Kidney tubule cell (primary cell): ENCODE measurements around the gene TYW1B.
A peak's percentile ranks its signal among the peaks of the same experiment; 100 is the strongest.
"Not testable (repeated sequence)": the region's sequence is repeated elsewhere in the genome, so short reads cannot be mapped to it uniquely, and the experiment has no call there.

Source experiments
- DNase-seq: peaks from one replicate; pipeline ENCODE4 v3.0.0-alpha.2; 2018; ENCODE audit warnings: low spot score

Gene TYW1B

GRCh38 chr7:72753229-72753628 lies 74.8 kb downstream of the TYW1B start:
- DNase-seq: not testable (repeated sequence)

GRCh38 chr7:72751978-72752377 lies 76.0 kb downstream of the TYW1B start:
- DNase-seq: no peak

GRCh38 chr7:72751378-72751777 lies 76.6 kb downstream of the TYW1B start:
- DNase-seq: no peak

- DNase-seq: peak; percentile 41
Observed at GRCh38 chr7:72748649-72749048, 79.4 kb downstream of the TYW1B start.

GRCh38 chr7:72744244-72744926 lies 83.6 kb downstream of the TYW1B start:
- DNase-seq: peak; percentile 2

- not testable (repeated sequence) for DNase-seq
Observed at GRCh38 chr7:72743801-72744200, 84.2 kb downstream of the TYW1B start.

GRCh38 chr7:72739716-72740115 lies 88.3 kb downstream of the TYW1B start:
- DNase-seq: not testable (repeated sequence)

GRCh38 chr7:72735855-72736254 lies 92.1 kb downstream of the TYW1B start:
- DNase-seq: not testable (repeated sequence)

GRCh38 chr7:72730815-72731214 lies 97.2 kb downstream of the TYW1B start:
- DNase-seq: not testable (repeated sequence)

- not testable (repeated sequence) for DNase-seq
Observed at GRCh38 chr7:72730384-72730783, 97.6 kb downstream of the TYW1B start.

- not testable (repeated sequence) for DNase-seq
Observed at GRCh38 chr7:72729130-72729529, 98.9 kb downstream of the TYW1B start.

- DNase-seq: peak; percentile 67
Observed at GRCh38 chr7:72722694-72723093, 105.3 kb downstream of the TYW1B start.

GRCh38 chr7:72720890-72721289 lies 107.1 kb downstream of the TYW1B start:
- DNase-seq: not testable (repeated sequence)

GRCh38 chr7:72717252-72717774 lies 110.7 kb downstream of the TYW1B start:
- peak; percentile 1 for DNase-seq

GRCh38 chr7:72711927-72712326 lies 116.1 kb downstream of the TYW1B start:
- DNase-seq: not testable (repeated sequence)

- DNase-seq: no peak
Observed at GRCh38 chr7:72710983-72711382, 117.0 kb downstream of the TYW1B start.

GRCh38 chr7:72709909-72710308 lies 118.1 kb downstream of the TYW1B start:
- DNase-seq: no peak

- not testable (repeated sequence) for DNase-seq
Observed at GRCh38 chr7:72708371-72709050, 119.5 kb downstream of the TYW1B start.

GRCh38 chr7:72706521-72706920 lies 121.5 kb downstream of the TYW1B start:
- no peak for DNase-seq

GRCh38 chr7:72705693-72706092 lies 122.3 kb downstream of the TYW1B start:
- not testable (repeated sequence) for DNase-seq

GRCh38 chr7:72704894-72705293 lies 123.1 kb downstream of the TYW1B start:
- no peak for DNase-seq

- DNase-seq: not testable (repeated sequence)
Observed at GRCh38 chr7:72700548-72700947, 127.5 kb downstream of the TYW1B start.

- not testable (repeated sequence) for DNase-seq
Observed at GRCh38 chr7:72697066-72697465, 130.9 kb downstream of the TYW1B start.
